MV-4-11 (cell line): ENCODE measurements around the gene FN3K.
A peak's percentile ranks its signal among the peaks of the same experiment; 100 is the strongest.

Experiments used
- DNase-seq: peaks from one replicate; lab custom pipeline; 2025; lab: John Stamatoyannopoulos, UW

FN3K gene

GRCh38 chr17:82703935-82704865, 31.2 kb upstream of the FN3K start:
- no peak for DNase-seq

DNA sequence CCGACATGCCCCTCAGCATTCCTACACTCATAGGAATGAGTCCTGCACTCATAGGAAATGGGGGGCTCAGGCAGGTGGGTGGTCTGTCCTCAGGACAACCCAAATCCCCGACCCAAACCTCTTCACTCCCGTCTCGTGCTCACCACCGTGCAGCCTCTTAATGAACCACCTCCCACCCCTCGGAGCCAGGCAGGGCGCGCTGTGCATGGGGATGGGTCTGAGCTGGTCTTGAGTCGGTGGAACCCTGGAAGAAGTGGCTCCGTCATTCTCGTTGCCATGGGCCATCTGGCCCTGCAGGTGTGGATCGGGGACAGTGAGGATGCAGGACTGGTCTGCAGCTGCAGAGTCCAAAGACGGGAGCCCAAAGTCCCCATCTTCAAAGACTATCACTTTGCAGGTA, 30.5 kb upstream of the FN3K start:
- DNase-seq = no peak

GRCh38 chr17:82705756-82706155, 29.7 kb upstream of the FN3K start:
- no peak for DNase-seq

DNA sequence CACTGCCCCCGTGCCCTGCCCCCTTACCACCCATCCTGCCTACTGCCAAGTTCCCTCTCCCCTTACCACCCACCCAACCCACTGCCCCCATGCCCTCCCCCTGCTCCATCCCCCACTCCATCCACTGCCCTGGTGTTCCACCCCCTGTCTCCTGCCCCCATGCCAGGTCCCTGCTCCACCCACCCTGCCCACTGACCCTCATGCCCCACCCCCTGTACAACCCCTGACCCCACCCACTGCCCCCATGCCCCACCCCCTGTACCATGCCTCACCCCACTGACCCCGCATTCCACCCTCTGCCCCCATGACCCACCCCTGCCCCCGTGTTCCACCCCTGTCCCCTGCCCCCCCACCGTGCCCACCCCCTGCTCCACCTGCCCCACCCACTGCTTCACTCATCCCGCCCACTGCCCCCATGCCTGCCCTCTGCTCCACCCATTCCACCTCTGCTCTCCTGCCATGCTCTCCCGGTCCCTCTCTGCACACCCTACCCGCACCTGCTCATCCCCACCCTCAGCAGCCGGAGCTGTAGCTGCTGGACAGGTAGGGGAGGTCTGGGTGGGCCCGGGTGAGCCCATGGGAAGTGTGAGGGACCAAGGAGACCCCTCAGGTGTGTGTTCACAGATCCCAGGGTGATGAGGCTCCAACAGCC, 26.3 kb upstream of the FN3K start:
- no peak for DNase-seq

DNA sequence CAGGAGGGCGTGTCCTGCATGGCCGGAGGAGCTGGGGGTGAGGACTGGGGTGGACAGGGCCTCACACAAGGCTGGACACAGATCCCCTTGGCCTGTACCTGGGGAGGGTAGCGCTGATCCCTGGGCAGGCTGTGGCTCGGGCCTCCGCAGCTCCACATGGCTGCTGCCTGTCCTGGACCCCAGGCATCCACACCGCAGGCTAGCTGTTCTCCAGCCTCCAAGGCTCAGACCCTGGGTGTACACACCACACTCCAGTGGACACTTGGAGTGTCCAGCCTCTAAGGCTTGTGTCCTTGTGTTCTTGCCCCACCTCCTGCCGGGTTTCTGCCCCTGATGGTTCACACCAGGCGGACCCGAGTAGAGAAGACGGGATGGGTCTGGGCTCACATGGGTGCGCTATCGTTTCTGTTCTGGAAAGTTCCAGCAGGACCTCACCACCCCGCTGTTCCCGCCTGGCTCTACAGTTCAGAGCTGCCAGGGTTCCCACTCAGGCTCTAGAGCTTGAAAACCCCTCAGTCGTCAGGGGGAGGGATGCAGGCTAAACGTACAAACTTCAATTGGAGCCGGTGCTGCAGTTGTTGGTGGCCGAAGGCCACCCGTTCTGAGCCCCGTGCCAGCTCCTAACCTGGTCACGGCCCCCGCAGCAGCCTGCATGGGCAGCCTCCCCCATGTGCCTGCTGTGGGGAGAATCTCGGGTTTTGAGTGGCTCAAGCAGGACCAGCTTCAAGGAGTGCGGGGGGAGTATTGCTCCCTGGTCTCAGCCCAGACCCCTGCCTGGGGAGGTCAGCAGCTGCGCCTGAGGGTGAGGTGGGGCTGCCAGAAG, 25.5 kb upstream of the FN3K start:
- no peak for DNase-seq

- DNase-seq = no peak
These were observed 24.7 kb upstream of the FN3K start for GRCh38 chr17:82710499-82711232.

DNA sequence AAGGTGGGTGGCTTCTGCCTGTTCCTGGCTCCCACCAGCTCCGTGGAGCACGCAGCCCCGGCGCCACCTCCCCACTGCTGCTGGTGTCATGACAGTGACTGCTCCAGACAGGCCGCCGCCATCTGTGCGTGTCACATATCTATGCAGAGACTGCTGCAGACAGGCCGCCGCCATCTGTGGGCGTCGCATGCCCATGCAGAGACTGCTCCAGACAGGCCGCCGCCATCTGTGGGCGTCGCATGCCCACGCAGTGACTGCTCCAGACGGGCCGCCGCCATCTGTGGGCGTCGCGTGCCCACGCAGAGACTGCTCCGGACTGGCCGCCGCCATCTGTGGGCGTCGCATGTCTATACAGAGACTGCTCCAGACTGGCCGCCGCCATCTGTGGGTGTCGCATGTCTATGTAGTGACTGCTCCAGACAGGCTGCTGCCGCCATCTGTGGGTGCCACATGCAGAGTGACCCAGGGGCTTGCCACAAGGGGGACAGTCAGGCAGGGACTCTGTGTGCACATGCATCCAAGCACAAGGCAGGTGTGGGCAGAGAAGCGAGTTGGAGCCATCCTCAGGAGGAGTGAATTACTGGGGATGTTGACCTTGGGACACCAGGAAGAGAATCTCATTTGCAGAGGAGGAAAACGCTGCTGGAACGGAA, 22.2 kb upstream of the FN3K start:
- no peak for DNase-seq

- peak; percentile 79 for DNase-seq
These were observed 19.0 kb upstream of the FN3K start, which contains the start of gene FN3KRP for GRCh38 chr17:82716203-82717010. Gene FN3KRP, plus strand, starts transcription at chr17:82716706. Its CDS starts 50 bp downstream, at chr17:82716756.

- no peak for DNase-seq
These were observed 16.3 kb upstream of the FN3K start for GRCh38 chr17:82718986-82719685.

GRCh38 chr17:82720204-82720603, 15.2 kb upstream of the FN3K start:
- no peak for DNase-seq

DNA sequence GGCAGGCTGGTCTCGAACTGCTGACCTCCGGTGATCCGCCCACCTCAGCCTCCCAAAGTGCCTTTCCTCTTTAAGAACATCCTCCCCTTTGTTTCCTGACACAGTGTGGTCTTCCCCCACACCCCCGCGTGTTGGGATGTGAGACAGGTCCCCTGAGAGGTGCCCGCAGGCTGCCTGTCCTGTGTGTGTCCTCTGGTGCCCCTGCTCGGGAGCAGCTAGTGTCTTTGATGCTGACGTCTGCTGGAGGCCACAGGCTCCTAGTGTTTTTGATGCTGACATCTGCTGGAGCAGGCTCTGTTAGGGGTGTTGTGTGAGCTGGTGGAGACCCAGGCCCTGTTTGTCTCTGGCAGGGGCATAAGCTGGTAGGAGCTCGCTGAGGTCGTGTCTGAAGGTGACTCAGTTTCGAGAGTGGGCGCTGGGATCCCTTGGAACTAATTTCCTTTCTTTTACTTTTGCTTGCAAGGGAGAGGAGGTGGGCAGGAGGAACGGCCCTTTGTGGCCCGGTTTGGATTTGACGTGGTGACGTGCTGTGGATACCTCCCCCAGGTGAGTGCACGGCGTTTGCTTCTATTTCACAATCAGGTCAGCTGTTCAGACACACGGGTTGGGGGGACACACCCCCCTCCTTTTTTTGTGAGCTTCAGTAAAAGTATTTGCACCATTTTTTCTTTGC, 12.9 kb upstream of the FN3K start:
- no peak for DNase-seq

DNA sequence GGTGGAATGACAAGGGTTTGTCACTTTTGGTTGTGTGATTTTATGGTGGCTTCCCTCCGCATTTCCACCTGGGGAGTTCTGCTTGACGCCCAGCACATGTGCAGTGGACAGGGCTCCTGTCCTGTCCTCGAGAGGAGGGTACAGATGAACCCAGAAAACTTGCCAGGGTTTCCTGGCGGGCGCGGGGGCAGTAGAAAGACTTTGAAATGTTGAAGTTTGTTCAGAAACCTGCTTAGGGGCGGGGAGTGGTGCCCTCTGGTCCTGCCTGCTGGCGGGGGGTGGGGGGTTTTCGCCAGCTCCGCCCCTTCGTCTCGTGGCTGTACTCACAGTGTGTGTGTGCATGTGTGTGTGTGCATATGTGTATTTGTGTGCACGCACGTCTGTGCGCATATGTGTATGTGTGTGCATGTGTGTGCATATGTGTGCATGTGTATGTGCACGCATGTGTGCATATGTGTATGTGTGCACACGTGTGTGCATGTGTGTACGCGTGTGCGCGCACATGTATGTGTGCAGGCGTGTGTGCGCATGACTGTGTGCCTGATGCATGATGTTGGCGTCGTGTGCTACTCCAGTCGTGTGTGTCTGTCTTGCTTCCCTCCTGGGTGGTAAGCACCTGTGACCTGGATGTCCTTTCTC, 12.1 kb upstream of the FN3K start:
- no peak for DNase-seq

DNA sequence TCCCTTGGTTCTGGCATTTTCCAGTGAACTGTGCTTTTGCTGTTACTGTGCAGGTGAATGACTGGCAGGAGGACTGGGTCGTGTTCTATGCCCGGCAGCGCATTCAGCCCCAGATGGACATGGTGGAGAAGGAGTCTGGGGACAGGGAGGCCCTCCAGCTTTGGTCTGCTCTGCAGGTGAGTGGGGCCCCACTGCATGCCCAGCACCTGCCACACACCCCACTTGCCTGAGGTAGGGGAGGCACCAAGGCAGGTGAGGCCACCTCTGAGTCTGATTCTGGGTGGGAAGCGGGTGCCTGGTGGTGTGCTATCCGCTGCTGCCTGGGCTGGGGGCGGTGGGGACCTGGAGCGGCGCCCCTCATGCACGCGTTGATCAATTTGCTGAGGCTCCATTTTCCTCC, 9.0 kb upstream of the FN3K start:
- no peak for DNase-seq

- DNase-seq = no peak
These were observed 5.7 kb upstream of the FN3K start for GRCh38 chr17:82729479-82730260.

DNA sequence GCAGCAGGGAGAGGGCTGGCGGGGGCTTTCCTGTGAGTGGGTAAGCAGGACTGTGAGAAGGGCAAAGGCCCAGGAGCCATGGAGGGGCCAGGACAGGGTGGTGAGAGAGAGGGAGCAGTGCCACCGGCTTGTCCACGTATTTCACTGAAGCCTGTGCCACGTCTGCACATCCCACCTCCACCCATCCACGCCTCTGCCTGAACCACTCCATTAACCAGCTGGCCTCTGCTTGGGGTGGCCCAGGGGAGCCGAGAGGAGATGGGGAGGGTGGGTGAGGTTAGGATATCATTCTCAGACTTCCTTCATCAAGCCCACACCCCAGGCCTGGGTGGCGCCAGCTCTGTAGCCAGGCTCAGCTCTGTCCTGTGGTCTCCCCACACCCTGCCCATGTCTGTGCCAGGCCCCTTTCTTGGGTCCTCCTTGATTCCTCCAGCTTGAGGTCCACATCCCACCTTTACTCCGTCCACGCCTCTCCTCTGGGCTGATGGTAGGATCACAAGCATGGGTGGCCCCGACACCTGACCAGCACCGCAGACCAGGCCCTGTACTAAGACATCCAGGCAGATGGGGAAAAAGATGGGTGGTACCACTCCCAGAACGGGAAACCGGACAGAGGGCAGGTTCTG, 3.2 kb upstream of the FN3K start:
- no peak for DNase-seq

DNA sequence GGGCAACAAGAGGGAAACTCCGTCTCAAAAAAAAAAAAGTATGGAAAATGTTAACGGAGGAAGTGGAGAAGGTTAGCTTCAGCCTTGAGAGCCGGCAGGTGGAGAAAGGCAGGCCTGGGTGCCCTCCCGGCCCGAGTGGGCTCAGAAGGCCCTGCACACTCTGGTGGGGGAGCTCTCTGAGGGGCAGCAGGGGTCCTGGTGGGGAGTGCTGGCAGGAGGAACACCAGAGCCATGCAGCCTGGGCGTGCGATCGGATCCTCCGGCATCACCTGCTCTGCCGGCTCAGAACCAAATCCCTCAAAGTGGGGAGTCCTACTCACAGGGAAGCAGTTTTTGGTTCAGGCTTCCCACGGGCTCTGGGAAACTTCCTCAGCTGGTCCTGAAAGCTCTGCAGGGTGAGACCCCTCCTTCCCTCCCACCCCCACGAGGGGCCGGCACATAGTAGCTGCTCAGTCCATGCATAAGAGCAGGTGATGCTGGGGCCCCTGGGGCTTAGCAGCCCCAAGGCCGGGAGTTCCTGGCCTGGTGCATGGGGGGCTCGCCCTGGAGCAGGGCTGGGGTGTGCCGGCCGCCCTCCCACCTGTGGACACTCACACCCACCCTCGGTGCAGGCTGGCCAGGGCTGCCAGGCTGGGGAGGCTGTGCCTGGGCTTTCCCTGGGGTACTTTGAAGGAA, 1.2 kb downstream of the FN3K start:
- DNase-seq = no peak
